Amygdala (tissue), 56 donors: ENCODE data around the gene KLF8.
"Not testable (repeated sequence)": the region's sequence is repeated elsewhere in the genome, so short reads cannot be mapped to it uniquely, and the experiment has no call there.

Experiments used
- DNase-seq, 56 donors: peaks; one replicate each; lab custom pipeline; 2025; lab: John Stamatoyannopoulos, UW

Gene KLF8

DNA sequence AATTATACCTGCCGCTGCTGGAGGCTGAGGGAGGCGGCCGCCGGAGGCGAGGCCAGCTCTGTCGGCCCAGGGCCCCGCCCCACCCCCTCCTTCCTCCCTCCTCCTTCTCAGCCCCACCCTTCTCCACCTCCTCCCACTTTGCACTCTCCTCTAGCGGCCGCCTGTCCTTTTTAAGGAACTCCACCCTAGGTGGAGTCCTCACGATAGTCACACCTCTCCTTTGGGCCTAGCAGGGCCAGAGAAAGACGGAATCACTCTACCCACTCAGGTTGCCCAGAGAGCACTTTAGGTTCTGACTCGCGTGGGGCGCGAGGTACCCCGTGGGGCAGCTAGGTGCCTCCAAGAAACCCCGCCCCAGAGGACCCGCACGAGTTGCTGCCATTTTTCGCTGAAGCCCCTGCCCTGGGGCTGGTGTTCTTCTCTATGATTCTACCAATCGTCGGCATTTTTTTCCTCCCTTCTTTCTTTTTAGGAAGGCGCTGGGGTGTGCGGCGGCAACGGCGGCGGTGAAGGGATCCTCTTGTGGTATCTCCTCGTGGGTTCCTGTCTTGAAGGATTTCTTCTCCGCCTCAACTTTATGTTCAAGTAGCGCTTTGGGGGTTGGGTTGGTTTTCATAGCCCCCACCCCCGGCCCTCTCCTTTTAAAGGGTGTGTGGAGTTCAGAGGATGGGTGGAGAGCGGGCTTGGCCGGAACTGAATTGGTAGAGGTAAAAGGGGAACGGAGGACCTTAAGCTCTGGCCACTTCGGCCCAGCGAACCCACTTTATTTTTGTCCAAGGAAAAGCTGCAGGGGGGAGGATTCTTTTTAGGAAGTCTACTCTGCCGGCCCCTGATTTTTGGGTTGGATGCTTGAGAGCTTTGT is at the start of gene KLF8:
TSS of gene KLF8 (plus strand) at position 136 of the 862 bp plus-strand sequence. CDS start 979 bp downstream, outside the sequence.
- DNase-seq = peak in 10 of 56 donors; percentile 1 to 22 (median 4)

GRCh38 chrX:56206945-56207344 is 25.2 kb upstream of the KLF8 start:
- DNase-seq = not testable (repeated sequence)

- no peak for DNase-seq
These were observed 20.5 kb upstream of the KLF8 start for GRCh38 chrX:56211701-56212100.

DNA sequence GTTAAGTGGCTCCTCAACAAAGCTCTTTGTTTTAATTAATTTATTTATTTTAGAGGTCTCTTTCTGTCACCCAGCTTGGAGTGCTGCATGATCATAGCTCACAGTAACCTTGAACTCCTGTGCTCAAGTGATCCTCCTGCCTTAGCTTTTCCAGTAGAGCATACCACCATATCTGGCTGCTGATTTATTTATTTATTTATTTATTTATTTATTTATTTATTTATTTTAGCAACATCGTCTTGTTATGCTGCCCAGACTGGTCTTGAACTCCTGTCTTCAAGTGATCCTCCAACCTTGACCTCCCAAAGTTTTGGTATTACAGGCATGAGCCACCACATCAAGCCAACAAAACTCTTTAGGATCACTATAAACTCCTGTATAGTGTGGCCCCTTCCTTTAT is 15.8 kb upstream of the KLF8 start:
- no peak for DNase-seq

DNA sequence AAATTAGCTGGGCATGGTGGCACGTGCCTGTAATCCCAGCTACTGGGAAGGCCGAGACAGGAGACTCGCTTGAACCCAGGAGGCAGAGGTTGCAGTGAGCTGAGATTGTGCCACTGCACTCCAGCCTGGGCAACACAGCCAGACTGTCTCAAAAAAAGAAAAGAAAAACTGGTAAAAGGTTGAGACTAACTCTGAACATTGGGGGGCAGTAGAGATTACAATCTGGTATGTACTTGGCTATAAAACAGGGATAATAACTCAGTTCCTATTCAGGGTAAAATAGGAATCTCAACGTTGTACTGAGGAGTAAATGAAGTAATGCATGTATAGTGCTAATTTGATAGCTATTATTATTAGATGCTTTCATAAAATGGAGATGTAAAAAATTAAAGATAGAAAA is 12.5 kb upstream of the KLF8 start:
- no peak for DNase-seq

DNA sequence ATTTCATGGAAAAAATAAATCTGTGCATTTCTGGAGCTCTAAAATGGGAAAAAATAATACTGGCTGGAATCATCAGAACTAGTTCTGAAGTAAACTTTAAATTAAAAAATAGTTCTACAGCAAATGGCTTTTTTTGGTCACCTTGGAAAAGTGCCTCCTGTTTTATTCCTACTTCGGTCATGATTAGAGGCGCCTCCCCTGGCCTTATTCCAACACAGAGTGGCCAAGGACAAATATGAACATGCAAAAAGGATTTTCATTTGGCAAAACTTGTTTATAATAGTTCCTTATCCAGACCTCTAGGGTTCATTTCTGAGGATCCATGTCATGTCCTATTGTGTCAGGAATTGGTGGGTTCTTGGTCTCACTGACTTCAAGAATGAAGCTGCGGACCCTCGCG is 11.1 kb upstream of the KLF8 start:
- DNase-seq = no peak

DNA sequence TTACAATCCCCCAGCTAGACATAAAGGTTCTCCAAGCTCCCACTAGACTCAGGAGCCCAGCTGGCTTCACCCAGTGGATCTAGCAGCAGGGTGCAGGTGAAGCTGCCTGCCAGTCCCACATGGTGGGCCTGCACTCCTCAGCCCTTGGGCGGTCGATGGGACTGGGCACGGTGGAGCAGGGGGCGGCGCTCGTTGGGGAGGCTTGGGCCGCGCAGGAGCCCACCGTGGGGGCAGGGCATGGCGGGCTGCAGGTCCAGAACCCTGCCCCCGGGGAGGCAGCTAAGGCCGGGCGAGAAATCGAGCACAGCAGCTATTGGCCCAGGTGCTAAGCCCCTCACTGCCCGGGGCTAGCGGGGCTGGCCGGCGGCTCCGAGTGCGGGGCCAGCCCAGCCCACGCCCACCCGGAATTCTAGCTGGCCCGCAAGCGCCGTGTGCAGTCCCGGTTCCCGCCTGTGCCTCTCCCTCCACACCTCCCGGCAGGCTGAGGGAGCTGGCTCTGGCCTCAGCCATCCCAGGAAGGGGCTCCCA is 9.6 kb upstream of the KLF8 start:
- no peak for DNase-seq

DNA sequence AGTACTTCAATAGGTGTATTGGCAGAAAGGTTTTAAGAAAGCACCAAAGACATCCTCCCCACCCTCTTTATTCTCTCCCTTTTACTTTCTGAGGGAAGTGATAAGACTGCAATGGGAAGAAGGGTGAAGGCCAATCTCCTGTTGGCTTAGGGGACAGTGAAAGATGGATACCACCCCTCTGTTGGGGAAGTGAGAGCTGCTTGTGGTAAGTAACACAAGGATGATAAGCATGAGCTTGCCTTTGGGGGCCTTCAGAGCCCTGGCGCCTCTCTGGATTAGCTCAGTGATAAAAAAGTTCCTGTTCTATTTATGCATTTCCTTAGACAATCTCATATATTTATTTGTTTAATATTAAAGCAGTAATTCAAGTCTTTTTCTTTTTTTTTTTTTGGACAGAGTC is 5.2 kb upstream of the KLF8 start:
- DNase-seq = no peak

DNA sequence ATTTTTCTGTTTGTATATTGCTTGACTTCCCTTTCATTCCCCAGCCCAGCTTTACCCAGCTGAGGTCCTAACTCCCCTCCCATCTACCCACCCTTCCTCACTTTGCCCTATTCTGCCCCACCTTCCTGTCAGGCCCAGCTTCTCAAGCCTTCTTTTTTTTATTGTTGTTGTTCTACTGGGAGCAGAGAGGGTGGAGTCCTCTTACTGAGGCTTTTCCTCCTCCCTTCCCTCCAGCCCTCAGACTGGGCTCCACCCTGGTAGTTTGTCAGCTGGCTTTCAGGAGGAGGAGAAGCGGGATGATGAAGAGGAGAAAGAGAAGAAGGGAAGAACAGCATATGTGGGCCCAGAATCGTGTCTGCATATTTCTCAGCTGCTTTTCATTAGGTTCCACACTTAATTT is 3.2 kb upstream of the KLF8 start:
- no peak for DNase-seq

DNA sequence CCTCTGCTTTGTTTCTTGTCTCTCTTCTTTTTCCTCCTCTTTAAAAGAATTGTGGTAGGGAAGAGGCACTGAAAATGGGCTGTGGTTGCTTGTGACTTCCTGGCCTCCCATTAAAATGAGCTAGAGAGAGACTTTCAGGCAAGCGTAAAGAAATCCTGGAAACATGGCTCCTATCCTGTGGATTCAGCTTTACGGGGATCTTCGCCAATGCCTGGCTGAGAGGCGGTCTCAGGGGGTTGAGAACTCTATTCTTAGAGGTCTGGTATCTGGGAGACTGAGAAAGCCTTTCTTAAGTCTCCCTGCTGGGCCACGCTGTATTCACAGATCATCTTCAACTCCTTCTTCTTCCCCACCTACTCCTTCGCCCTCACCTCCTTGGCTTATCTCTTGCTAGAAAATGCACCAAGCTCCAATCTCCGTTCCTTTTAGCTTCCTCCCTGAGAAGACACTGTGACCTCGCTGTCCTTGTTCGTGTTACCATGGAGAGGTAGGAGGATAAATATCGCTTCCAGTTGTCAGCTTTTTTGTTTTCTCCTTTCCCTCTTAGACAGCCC is 542 bp upstream of the KLF8 start:
- peak in 3 of 56 donors; percentile 1 to 8 (median 1) for DNase-seq

- peak in 3 of 56 donors; percentile 0 to 10 (median 1) for DNase-seq
These were observed 944 bp downstream of the KLF8 start for GRCh38 chrX:56233100-56233499.

GRCh38 chrX:56233682-56234081 is 1.5 kb downstream of the KLF8 start:
- DNase-seq = peak in 5 of 56 donors; percentile 0 to 11 (median 2)

- DNase-seq = peak in 16 of 56 donors; percentile 1 to 46 (median 9)
These were observed 16.3 kb downstream of the KLF8 start for GRCh38 chrX:56248492-56248891.

DNA sequence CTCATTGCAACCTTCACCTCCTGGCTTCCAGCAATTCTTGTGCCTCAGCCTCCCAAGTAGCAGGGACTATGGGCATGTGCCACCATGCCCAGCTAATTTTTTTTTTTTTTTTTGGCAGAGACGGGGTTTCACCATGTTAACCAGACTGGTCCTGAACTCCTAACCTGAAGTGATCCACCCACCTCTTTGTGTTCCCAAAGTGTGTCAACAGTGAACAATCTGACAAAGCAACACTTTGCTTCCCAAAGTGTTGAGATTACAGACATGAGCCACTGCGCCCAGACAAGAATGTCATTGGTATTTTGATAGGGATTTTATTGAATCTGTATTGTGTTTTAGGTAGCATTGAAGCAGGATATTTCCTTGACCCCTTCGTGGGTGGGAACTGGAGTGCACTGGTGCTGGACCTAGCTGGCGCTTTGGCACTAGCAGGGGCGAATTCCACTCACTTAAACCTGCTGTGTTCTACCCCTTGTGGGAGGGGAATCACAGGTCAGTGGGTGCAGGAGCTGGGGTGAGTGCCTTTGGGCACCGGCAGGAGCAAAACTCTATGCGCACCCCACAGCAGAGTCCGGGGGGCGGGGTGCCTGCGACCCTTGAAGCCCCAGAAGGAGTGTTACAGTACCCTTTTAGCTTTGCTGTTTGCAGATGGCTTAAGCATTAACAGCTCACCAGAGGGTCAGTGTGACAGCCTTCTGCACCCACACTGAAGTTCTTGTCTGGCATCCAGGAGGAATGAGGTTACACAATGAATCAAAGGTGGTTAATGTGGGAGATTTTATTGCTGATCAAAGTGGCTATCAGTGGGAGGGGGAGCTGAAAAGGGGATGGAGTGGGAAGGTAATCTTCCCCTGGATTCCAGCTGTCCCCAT is 21.9 kb downstream of the KLF8 start:
- DNase-seq = no peak

DNA sequence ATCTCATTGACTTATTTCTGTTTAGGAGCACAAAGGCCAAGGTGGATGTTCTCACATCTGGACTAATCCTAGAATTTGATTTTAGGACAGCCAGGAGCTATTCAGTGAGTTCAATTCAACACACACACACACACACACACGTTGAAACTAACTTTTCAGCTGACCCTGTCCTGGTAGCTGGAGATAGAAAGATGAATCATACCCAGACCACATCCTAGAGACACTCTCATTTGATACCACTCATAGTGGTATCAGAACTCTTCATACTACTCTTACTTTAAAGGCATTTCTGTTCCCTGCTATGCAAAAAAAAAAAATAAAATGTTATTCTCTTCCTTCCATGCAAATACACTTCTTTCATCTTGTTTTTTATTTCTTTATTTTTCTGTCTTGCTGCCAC is 36.7 kb downstream of the KLF8 start:
- DNase-seq = no peak

GRCh38 chrX:56278692-56279091 is 46.5 kb downstream of the KLF8 start:
- no peak for DNase-seq

DNA sequence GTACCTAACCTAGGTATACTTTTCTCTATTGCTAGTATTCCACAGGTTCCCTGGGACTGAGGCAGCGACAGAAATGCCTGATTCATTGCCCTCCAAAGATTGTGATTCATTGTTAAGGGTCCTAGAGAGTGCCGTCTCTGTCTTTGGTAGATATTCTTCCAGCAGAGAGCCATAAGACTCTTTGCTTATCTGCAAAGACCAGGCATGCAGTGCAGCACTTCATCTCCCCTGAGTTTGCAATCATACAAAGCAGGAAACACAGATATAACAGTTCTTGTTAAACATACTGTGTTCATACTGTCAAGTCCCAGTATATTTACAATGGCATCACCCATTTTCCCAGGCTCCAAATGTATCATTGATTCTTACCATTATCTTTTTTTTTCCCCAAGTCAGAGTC is 47.7 kb downstream of the KLF8 start:
- no peak for DNase-seq

- peak in 2 of 56 donors; percentile 0 for DNase-seq
These were observed 49.6 kb downstream of the KLF8 start for GRCh38 chrX:56281789-56282188.

DNA sequence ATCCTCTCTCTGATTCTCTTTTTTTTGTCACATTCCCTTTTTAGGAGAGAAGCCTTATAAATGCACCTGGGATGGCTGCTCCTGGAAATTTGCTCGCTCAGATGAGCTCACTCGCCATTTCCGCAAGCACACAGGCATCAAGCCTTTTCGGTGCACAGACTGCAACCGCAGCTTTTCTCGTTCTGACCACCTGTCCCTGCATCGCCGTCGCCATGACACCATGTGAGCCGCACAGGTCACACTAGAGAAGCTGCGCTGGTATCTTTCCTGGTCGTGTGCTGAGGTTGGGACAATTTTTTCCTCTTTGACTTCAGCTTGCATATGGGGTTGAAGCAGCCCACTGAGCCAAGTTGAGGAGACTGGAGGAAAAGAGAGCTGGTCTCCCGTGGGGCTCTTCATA is 52.1 kb downstream of the KLF8 start:
- no peak for DNase-seq

DNA sequence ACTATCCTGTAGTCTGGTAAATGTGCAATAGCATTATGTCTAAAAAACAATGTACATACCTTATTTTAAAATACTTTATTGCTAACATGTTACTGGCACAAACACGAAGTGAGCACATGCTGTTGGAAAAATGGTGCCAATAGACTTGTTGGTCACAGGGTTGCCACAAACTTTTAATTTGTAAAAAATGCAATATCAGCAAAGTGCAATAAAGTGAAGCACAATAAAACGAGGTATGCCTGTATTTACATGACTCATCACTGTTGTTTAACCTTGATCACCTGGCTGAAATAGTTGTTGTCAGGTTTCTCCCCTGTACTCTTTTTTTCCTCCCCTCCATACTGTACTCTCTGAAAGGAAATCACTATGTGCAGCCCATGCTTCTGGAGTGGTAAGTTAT is 56.5 kb downstream of the KLF8 start:
- no peak for DNase-seq

GRCh38 chrX:56289449-56289848 is 57.3 kb downstream of the KLF8 start:
- DNase-seq = no peak
